Fibroblast of skin of scalp (primary cell): ENCODE measurements around the gene BACH2.
"Not testable (repeated sequence)": the region's sequence is repeated elsewhere in the genome, so short reads cannot be mapped to it uniquely, and the experiment has no call there.

Experiments
- DNase-seq: peaks from one replicate; pipeline ENCODE4 v3.0.0-alpha.2; 2013

The BACH2 gene

DNA sequence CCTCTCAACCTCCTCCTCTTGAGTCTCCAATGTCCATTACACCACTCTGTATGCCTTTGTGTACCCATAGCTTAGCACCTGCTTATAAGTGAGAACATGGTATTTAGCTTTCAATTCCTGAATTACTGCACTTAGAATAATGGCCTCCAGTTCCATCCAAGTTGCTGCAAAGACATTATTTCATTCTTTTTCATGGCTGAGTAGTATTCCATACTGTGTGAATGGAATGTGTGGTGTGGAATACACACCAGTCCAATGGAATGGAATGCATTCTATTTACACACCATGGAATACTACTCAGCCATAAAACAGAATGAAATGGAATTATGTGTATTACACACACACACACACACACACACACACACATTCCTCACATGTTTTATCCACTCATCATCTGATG, 116.1 kb downstream of the BACH2 start:
- no peak for DNase-seq

DNA sequence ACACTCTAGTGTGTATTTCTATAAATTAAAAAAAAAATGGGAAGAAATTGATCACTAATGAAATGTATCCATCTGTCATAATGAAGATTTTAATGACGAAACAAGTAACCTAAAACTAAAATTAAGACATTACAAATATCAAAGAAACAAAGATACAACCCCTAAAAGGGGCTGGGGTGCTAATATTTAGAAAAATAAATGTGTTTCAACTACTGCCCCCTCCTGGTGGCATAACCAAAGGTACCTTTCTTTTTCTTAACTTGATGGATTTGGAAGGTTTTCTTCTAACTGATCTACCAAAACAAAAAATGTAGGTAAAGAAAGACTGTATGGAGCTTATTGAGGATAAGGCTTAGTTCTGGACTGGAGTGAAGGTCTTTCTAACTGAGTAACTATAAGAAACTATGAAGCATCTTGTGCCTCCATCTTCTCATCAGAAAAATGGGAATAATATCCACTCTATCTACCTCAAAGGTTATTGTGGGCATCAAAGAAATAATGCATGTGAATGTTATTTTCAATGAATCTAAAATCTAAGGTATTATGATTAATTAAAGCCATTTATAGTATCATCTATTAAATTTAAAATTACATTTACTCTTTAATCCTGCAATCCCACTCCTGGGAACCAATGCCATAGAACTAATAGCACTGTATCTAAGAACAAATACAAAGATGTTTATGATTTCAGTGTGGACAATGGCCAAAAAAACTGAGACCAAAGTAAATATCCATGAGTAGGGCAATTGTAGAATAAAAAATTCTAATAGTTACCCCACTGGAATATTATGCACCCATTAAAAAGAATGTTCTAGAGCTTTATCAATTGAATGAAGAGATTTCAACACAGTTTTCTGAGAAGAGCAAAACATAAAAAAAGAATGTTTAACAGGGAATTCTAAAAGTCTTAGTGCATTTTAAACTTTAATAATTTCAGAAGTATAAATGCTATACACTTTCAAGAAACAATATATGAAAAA, 117.2 kb downstream of the BACH2 start:
- DNase-seq, result no peak

DNA sequence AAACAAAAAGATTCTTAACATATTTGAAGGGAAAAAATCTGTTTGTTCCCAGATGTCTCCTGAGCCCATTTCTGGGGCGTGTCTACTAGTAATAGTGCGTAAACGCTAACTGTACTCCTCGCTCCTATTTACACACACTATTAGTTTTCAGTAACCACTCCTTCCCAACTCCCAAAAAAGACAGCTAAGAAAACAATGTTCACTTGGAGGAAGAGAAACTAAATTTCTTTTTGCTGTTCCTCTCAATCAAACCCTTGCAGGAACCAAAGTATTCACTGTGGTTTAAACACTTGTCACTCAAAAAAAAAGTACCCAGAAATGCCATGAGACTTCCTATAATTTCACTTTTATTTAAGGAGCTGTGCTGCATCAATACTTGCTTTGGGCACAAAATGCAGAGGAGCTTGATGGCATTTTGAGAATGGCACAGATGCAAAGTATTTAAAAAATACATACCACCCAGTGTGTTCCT, 118.2 kb downstream of the BACH2 start:
- no peak for DNase-seq

DNA sequence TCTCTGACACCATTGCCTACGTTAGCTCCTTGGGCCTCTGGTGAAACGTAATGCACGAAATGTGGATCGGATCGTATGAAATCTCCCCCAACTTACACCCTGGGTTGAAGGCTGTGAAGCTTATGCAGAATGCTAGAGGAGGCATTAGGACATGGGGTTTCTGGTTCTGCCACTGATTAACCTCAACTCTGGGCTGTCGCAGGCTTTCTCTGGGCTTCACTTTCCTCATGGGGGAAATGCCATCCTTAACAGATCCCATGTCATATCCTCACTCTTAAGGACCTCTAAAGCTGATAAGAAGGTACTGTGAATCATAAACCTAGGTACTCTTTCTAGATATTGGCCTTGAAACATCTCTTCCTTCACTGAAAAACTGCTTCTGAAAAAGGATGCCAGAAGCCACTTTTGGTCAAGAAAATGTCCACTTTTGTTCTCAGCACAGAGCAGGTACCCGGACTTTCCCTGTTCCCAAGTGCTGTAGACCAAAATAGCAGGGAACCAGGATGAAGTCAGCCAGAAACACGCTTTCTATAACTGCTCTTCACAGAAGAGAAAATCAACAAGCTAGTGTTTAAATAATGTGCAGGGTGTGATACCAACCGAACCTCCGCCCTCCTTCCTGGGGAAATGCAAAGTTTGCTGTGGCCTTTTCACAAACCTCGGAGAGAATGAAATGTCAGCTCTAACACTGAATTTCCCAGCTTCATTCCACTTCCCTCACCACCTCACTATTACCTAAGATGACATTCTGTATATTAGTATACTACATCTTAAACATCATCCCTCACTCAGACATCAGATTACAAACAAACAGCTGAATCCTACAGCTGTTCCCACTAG, 118.9 kb downstream of the BACH2 start:
- DNase-seq, result no peak

DNA sequence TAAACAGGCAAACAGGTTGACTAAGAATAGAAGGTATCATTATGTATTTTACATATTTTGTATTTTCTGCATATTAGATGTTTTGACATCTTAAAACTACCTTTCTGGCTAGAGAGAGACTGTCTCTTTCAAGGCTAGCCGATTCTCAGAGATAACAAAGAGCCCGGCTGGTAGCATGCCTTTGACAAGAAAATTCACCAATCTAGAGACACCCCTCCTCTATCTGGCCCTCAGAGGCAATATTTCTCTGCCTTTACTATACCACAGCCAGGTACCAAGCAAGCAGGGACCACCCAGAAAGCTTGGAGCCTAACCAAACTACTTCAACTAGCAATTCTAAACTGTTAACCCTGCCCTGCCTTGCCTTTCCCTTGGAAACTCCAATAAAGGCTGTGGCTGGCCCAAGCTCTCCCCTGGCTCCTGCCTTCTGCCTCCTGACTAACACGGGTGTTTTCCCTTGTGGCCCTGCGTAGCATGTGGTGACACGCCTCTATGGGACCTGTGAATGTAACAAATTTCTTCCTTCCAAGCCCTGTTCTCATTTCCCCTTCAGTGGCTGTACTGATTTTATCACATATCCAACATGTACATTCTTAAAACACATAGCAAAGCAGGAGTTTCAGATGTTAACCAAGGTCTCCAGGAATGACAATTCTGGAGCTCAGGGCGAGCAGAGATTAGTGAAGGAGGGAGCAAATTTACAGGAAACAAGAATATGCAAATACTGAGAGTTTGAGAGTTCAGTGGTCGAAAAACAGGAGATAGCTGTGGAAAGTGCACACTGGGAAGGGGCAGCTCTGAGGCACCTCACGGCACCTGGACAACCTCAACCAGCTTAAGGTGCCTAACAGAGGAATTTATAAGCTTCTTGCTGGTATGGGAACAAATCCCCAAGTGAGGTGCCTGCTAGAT, 120.8 kb downstream of the BACH2 start:
- DNase-seq, result no peak

DNA sequence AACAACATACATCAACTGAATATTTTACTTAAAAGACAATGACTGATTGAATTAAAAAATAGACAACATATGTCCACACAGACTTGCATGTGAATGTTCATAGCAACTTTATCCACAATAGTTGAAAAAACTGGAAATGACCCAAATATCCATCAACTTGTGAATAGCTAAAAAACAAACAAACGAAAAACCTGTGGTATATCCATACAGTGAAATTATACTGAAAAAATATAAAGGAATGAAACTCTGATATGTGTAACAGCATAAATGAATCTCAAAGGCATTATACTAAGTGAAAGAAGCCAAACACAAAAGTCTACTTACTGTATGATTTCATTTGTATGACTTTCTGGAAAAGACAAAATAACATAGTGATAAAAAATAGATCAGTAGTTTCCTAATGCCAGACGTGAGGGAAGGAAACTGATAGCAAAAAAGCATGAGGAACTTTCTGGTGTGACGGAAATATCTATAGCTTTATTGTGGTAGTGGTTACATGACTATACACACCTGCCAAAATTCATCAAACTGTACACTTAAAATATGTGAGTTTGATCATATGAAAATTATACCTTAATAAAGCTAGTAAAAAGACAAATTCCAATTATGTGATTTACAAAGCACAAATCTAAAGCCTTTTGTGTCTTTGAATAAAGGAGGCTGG, 123.2 kb downstream of the BACH2 start:
- no peak for DNase-seq

DNA sequence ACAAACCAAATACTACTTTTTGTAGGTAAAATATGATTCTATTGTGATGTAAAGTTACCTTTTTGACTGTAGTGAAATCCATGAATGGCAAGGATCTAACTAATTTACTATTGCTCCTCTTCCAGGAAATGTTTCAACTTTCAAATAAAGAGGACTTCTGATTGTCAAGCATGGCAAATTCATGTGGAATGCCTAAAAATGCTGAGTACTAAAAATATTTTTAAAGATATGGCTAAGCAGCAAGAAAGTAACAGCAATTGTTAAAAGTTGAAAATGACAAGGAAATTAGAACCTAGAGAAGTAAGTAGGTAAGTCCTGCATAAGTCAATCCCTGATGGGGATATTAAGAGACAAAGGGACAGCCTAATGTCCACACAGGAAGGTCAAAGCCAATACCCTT, 126.0 kb downstream of the BACH2 start:
- DNase-seq, result no peak

DNA sequence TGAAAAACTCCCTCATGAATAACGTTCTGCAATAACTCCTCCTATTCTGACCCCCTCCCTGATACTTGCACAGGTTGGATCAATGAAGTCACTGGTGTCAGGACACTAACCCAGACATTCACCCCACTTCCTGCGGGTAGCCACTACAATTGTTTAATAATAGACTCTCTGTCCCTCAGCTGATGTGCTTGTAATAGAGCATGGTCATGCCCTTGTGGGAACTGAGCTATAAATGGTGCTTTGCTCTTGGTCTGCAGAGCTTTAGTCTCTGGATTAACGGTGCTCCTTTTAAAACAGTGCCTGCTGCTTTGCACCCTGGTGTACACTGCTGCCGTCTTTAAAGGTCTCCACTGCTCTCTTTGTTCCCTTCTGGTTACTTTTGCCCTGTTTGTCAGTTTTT, 127.3 kb downstream of the BACH2 start:
- no peak for DNase-seq

DNA sequence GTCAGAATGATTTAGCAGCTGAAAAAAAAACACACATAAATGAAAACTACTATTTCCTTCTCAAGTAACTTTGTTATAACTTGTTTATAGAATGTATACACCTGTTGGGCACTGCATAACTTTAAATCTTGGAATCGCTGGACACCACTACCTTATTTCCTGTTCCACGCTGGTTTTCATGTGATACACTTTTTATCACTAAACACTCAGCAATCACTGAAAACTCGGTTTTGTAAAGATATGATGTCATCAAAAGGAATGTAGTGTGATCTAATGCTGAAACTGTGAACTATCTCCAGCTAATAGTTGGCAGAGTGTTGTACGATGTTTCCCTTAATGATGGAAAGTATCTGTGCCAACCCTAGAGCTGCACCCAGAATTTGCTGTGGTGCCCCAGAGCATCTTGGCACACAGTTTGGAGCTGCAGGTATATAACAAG, 127.9 kb downstream of the BACH2 start:
- DNase-seq, result peak; percentile 65

DNA sequence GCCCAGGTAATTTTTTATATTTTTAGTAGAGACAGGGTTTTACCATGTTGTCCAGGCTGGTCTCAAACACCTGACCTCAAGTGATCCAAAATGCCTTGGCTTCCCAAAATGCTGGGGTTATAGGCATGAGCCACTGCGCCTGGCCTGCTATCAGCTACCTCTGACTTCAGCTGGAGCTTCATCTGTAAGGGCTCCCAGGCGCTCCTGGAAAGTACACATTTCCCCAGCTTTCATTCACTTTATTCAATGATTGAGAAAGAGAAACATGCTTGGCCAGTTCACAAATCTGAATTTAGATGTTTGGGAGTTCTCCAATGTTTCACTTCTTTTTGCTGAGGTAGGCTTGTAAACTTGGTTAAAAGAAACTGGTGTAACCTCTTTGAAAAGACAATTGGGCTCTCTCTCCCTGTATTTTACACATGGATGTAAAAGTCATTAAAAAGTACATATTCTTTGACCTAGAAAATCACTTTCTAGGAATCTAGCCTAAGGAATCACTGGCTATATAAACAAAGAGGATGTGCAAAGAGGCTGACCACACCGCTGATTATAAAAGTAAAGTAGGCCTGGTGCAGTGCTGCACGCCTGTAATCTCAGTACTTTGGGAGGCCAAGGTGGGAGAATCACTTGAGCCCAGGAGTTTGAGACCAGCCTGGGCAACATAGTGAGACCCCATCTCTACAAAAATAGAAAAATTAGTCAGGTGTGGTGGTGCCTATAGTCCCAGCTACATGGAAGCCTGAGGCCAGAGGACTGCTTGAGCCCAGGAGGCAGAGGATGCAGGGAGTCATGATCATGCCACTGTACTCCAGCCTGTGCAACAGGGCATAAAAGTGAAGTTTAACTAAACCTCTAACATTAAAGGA, 128.9 kb downstream of the BACH2 start:
- no peak for DNase-seq

DNA sequence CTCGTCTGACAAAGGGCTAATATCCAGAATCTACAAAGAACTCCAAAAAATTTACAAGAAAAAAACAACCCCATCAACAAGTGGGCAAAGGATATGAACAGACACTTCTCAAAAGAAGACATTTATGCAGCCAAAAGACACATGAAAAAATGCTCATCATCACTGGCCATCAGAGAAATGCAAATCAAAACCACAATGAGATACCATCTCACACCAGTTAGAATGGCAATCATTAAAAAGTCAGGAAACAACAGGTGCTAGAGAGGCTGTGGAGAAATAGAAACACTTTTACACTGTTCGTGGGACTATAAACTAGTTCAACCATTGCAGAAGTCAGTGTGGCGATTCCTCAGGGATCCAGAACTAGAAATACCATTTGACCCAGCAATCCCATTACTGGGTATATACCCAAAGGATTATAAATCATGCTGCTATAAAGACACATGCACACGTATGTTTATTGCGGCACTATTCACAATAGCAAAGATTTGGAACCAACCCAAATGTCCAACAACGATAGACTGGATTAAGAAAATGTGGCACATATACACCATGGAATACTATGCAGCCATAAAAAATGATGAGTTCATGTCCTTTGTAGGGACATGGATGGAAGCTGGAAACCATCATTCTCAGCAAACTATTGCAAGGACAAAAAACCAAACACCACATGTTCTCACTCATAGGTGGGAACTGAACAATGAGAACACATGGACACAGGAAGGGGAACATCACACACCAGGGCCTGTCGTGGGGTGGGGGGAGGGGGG, 130.3 kb downstream of the BACH2 start:
- not testable (repeated sequence) for DNase-seq

DNA sequence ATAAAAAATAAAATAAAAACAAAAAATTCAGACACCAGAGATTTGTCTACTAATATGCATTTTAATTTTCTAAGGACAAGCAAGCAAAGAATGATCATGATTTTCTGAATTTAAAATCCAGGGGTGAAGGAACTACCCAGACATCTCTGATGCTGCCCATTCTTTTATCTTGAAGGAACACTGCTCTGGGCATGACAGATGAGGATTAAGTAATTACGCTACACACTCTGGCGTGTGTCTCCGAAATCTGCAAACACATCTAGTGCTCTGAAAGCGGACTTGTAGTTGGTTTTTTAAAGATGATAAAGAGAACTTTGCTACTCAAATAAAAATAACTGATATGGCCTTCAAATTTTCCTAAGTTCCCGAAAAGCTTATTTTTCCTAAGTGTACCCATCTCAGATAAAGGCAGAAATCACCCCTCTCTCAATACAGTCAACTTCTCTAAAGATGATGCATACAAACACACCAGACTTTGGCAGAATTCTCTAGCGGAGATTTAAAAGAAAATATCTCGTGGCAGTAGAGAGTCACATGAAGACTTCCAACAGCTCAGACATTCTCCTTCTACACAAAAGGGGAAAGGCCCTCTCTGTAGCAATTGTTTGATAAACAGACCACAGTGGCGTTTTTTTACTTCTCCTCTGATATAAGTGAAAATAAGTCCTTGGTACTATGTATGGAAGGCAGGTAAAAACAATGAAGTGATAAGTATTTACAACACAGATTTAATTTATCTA, 133.8 kb downstream of the BACH2 start:
- DNase-seq, result no peak

DNA sequence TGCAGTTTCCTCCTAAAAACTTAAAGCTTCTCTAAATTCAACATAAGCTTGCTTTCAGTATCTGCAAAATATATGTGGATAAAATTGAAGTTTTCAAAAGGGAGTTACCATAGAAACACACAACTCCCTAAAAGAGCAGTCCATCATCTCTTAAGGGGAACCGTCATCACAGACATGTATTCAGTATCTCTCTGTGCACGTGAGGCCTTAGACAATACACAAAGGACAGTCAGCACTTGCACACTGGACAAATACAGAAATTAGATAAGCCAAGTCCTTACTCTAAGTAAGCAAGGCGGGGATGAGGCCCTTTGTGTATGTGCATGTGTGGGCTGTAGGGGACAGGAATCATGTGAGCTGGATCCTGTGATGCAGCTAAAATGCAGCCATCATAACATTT, 136.6 kb downstream of the BACH2 start:
- DNase-seq, result no peak

DNA sequence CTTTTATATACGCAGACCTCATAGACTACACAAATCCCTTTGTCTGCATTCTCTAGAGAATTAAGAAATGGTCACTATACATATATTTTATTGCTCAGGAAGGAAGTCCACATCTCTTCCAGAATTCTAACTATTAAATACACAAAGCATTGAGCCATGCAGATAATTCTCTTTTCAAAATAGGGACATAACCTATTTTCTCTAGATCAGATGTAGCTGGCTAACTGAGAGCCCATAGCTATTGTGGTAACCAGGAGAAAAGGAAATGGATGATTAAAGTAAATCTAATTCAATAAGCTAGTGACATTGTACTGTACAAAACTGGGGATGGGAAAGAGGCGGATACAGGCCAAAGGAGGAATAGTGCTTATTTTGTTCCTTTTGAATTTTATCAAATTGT, 137.2 kb downstream of the BACH2 start:
- DNase-seq, result no peak

DNA sequence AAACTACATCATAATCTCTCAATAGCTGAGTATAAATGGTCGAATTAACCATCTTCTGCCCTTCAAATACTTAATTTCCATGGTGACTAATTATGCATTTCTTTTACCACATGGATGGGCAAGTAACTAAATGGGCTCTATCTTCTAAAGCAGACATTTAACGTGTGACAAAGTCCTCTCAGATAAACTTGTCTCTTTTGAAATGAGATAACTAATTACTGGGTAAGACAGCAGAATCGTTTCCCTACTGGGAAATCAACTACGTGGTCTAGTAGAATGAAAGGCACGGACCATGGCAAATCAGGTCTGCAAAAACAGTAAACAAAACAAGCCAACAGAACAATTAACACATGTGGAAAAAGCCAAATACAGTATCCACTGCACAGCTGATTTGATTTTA, 137.7 kb downstream of the BACH2 start:
- DNase-seq, result no peak

DNA sequence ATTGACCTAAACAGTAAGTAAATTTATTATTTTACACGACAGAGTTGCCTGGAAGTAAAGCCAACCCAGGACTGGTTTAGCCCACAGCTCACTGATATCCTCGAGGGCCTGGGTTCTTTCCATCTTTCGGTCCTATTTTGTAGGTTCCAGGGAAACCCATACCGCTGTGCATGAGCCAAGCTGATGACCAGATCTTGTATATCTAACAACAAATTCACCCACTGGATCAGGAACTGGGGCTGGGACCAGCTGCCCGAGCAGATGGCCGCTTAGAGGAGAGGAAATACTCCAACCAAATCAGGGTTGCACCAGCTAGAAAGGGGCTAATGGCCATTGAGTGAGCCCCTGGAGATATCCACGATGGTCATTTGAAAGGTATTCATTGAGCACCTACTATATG, 139.2 kb downstream of the BACH2 start:
- DNase-seq, result no peak

DNA sequence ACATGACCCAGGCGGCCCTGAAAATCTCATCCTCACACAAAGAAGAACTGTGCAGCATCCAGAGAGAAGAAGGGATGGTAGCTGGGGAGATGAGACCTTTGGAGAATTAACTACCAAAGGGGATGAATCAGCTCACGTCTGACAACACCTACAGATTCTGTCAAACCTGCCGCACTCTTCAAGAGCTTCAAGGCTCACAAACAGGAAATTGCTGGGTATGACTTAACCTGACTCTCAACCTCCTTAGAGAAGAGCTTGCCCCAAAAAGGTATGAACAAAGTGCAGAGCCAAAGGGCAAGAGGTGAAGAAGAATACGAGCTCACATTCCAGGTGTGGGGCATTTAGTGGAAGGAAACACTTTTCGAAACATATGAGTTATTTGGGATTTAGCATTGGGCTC, 139.8 kb downstream of the BACH2 start:
- no peak for DNase-seq

DNA sequence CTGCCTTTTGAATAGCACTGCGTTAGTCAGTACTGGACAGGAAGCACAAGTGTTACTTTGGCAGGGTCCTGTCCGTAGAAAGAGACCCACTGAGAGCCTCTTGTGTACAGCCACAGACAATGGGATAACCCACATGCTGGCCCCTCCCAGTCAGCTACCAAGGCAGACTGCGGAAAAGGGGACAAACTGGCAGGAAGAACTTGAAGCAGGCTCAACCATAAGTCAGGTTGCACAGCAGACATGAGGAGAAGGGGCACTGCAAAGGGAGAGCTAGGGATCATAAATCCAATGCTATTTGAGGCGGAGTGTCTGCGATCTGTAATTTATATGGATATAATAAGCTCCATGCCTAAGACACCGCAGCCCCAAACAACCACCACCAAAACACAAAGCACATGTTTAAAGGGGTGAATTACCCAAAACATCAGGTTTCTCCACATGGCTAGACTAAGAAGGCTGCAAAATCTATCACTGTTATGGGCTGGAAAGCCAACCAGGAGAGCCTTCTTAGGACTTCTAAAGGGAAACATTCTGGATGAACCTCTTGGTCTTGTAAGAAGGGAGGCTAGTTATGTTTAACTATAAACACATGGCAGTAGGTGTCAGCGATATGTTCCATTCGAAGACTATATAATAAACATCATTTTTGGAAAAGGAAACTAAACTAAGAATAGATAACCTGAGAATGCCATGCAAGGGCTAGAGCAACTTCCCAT, 141.7 kb downstream of the BACH2 start:
- no peak for DNase-seq
